ENCODE results near the gene ZNF497. TPM values are rescaled to one million over a fixed set of nuclear protein-coding genes. Genes with fewer than 3 reads are reported as not detected.

The ZNF497 gene
- total and polyA plus RNA-seq, 2 donors (not counting 1 experiment from before 2014, with no cell fraction given), result 1.6 to 2.7 TPM

DNA sequence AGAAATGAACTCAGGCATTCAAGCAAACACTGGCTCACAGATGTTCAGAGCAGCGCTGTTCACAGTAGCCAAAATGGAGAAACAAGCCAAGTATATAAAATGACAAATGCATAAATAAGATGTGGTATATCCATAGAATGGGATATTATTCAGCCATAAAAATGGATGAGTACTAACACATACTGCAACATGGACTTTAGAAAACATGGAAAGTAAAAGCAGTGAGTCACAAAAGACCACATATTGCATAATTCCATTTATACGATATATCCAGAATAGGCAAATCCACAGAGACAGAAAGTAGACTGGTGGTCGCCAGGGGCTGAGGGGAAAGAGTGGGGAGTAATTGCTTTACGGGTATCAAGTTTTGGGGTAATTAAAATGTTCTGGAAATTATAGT is 11.6 kb upstream of the ZNF497 start:
- H3K27ac Mint-ChIP-seq, result no peak overlapping the region
- no peaks in the 10 kb centered on the region for H3K9me3 Mint-ChIP-seq (ENCODE audit: insufficient read depth)
- intact Hi-C loops (cut with micrococcal nuclease), result no loop called here
- ChIA-PET POLR2A (no interaction called here), CTCF (no interaction called here)
- Histone ChIP-seq H4K20me1 (ENCODE audit: control insufficient read depth, insufficient read depth, low read length, poor library complexity, severe bottlenecking) (no peaks in the 10 kb centered on the region), H3K9me3 (ENCODE audit: control extremely low read depth in 1 of 3, control insufficient read depth in 2 of 3, insufficient read depth in 1 of 3, low read length in 2 of 3) (no peaks in the 10 kb centered on the region), H3K4me1 (ENCODE audit: control insufficient read depth in 2 of 2, insufficient read depth in 2 of 2, low read length in 2 of 2) (peaks cover 0 to 4% of the 10 kb centered on the region in 2 donors), H3K4me2 (replicated peaks; ENCODE audit: low read depth, low read length, poor library complexity, severe bottlenecking) (no peak overlapping the region), H3K27ac (ENCODE audit: low read length in 2 of 2) (no peak overlapping the region), H3K4me3 (ENCODE audit: control extremely low read depth in 1 of 5, extremely low read depth in 1 of 5, insufficient read depth in 1 of 5, low read depth in 2 of 5, low read length in 4 of 5) (no peak overlapping the region), H3K9ac (ENCODE audit: low read length) (no peak overlapping the region), H2AFZ (ENCODE audit: insufficient read depth, low read depth, low read length, poor library complexity, severe bottlenecking) (no peak overlapping the region), H3K27me3 (replicated peaks in 1 of 4; ENCODE audit: control extremely low read depth in 1 of 4, control insufficient read depth in 3 of 4, insufficient read depth in 4 of 4, low read length in 3 of 4) (no peaks in the 10 kb centered on the region), H3K36me3 (replicated peaks in 1 of 2; ENCODE audit: control extremely low read depth in 1 of 2, control insufficient read depth in 1 of 2, extremely low read depth in 1 of 2, insufficient read depth in 2 of 2, low read length in 1 of 2) (peaks cover 0 to 2% of the 10 kb centered on the region in 2 experiments), H3K79me2 (ENCODE audit: control insufficient read depth, insufficient read depth, low read length) (peaks cover 19% of the 10 kb centered on the region)
- peaks cover 2% of the 10 kb centered on the region for H3K4me1 Mint-ChIP-seq
- TF ChIP-seq EZH2 (IDR thresholded peaks at IDR 0.05; ENCODE audit: borderline replicate concordance, insufficient read depth, low read depth, low read length, poor library complexity, severe bottlenecking), result no peak
- TF ChIP-seq, protein P1, sequence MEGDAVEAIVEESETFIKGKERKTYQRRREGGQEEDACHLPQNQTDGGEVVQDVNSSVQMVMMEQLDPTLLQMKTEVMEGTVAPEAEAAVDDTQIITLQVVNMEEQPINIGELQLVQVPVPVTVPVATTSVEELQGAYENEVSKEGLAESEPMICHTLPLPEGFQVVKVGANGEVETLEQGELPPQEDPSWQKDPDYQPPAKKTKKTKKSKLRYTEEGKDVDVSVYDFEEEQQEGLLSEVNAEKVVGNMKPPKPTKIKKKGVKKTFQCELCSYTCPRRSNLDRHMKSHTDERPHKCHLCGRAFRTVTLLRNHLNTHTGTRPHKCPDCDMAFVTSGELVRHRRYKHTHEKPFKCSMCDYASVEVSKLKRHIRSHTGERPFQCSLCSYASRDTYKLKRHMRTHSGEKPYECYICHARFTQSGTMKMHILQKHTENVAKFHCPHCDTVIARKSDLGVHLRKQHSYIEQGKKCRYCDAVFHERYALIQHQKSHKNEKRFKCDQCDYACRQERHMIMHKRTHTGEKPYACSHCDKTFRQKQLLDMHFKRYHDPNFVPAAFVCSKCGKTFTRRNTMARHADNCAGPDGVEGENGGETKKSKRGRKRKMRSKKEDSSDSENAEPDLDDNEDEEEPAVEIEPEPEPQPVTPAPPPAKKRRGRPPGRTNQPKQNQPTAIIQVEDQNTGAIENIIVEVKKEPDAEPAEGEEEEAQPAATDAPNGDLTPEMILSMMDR (IDR thresholded peaks at IDR 0.05), result no peak
- no CpG with 5 or more reads among the region's 4 CpGs for WGBS (ENCODE audit: insufficient coverage)
- H3K27me3 Mint-ChIP-seq, result no peaks in the 10 kb centered on the region
- ATAC-seq (ENCODE audit: low read depth), result no peak
- no peak overlapping the region for H3K4me3 Mint-ChIP-seq
- no peak for DNase-seq

DNA sequence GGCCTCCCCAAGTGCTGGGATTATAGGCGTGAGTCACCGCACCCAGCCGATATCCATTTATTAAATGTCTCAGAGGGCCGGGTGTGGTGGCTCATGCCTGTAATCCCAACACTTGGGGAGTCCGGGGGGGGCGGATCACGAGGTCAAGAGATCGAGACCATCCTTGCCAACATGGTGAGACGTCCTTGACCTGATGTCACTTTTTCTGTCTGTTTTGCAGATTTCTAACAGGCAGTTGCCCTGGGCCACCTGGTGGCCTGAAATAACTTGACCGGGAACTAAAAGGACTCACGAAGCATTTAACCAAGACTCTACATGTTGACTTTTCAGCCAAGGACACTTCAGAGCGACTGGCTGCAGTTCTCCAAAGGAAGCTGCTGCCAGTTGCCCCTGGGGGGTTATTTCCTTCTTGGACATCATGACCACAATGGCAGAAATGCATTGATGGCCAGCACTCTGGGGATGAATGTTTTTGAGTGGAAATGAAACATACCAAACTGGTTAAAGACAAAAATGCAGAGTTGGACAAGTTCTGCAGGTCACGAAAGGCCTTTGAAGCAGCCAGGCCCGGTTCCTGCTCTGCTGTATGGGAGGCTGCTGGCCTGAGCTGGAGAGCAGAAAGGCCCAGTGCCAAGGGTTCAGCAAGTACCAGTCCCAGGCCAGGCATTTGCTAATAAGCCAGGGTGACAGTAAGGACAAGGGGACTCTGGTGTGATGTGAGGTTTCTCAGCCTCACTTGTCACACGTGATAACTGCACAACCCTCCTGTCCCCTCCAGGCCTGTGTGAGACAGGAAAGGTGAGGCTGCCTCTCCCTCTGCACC is 10.0 kb upstream of the ZNF497 start:
- Mint-ChIP-seq H3K27ac (no peak overlapping the region), H3K4me1 (no peaks in the 10 kb centered on the region), H3K9me3 (ENCODE audit: insufficient read depth) (no peaks in the 10 kb centered on the region), H3K27me3 (no peaks in the 10 kb centered on the region), H3K4me3 (no peak overlapping the region)
- 91% methylated on average over 14 of the region's 15 CpGs for WGBS (ENCODE audit: insufficient coverage)
- H3K27me3 ChIP-seq (replicated peaks in 1 of 4; ENCODE audit: control extremely low read depth in 1 of 4, control insufficient read depth in 3 of 4, insufficient read depth in 4 of 4, low read length in 3 of 4), result no peaks in the 10 kb centered on the region
- no peak overlapping the region for H2AFZ ChIP-seq (ENCODE audit: insufficient read depth, low read depth, low read length, poor library complexity, severe bottlenecking)
- POLR2A ChIA-PET, result no interaction called here
- no peak overlapping the region for H3K4me2 ChIP-seq (replicated peaks; ENCODE audit: low read depth, low read length, poor library complexity, severe bottlenecking)
- H3K79me2 ChIP-seq (ENCODE audit: control insufficient read depth, insufficient read depth, low read length), result peaks cover 13% of the 10 kb centered on the region
- no peak for TF ChIP-seq EZH2 (IDR thresholded peaks at IDR 0.05; ENCODE audit: borderline replicate concordance, insufficient read depth, low read depth, low read length, poor library complexity, severe bottlenecking)
- TF ChIP-seq, protein P1 (IDR thresholded peaks at IDR 0.05), result no peak
- H4K20me1 ChIP-seq (ENCODE audit: control insufficient read depth, insufficient read depth, low read length, poor library complexity, severe bottlenecking), result no peaks in the 10 kb centered on the region
- CTCF ChIA-PET, result interaction anchor here (1.1 kb wide), 1 partner anchor 10 kb away, joined by 3 read pairs; the partner anchor contains the start of gene ZNF497
- H3K27ac ChIP-seq (ENCODE audit: low read length in 2 of 2), result no peak overlapping the region
- ATAC-seq (ENCODE audit: low read depth), result no peak
- H3K9me3 ChIP-seq (ENCODE audit: control extremely low read depth in 1 of 3, control insufficient read depth in 2 of 3, insufficient read depth in 1 of 3, low read length in 2 of 3), result no peaks in the 10 kb centered on the region
- H3K9ac ChIP-seq (ENCODE audit: low read length), result no peak overlapping the region
- no peak for DNase-seq
- H3K4me1 ChIP-seq (ENCODE audit: control insufficient read depth in 2 of 2, insufficient read depth in 2 of 2, low read length in 2 of 2), result no peaks in the 10 kb centered on the region
- H3K36me3 ChIP-seq (replicated peaks in 1 of 2; ENCODE audit: control extremely low read depth in 1 of 2, control insufficient read depth in 1 of 2, extremely low read depth in 1 of 2, insufficient read depth in 2 of 2, low read length in 1 of 2), result no peaks in the 10 kb centered on the region
- H3K4me3 ChIP-seq (ENCODE audit: control extremely low read depth in 1 of 5, extremely low read depth in 1 of 5, insufficient read depth in 1 of 5, low read depth in 2 of 5, low read length in 4 of 5), result no peak overlapping the region
- intact Hi-C loops (cut with micrococcal nuclease), result no loop called here

Data from B cell (primary cell).